BJ (cell line): Measurements from ENCODE around the gene FLAD1. TPM values are rescaled to one million over a fixed set of nuclear protein-coding genes. Genes with fewer than 3 reads are reported as not detected.

Experiments
- CTCF ChIA-PET: fragments of 350-600 bp; formaldehyde crosslinking; extraction: SDS; loops from one replicate; lab custom pipeline; 2021; ENCODE audit warnings: antibody characterized with exemption, inconsistent platforms; lab: Yijun Ruan, JAX
- POLR2A ChIA-PET: fragments of 300-600 bp; sonication (Branson Sonifier 250); formaldehyde crosslinking; extraction: SDS; loops from one replicate; lab custom pipeline; 2021; ENCODE audit warnings: antibody characterized with exemption; lab: Charles Lee
- DNase-seq: peaks from one replicate; pipeline ENCODE4 v3.0.0-alpha.2; 2011; ENCODE audit warnings: low read depth
- H3K27me3 ChIP-seq: 2 replicates; pipeline ENCODE4 v1.6.0; 2011; ENCODE audit warnings: low read length; ENCODE audit not compliant: control insufficient read depth, insufficient read depth
- H3K36me3 ChIP-seq: 2 replicates; pipeline ENCODE4 v1.5.1; 2011; ENCODE audit warnings: low read length; ENCODE audit not compliant: control insufficient read depth, insufficient read depth
- H3K4me3 ChIP-seq: 2 replicates; pipeline ENCODE4 v1.5.1; 2011; ENCODE audit warnings: low read depth, mild to moderate bottlenecking, control low read depth, low read length
- CTCF ChIP-seq: IDR thresholded peaks from 2 replicates; pipeline ENCODE4 v1.5.1; 2011; ENCODE audit warnings: low read depth, mild to moderate bottlenecking, control low read depth, inconsistent platforms, low read length, moderate library complexity; ENCODE audit not compliant: insufficient read depth
- polyA plus RNA-seq: library from polyadenylated mRNA; depleted of rRNA; stranded (reverse); fragments of >200 nt; gene quantifications from 2 replicates; pipeline ENCODE4 v1.2.3, GENCODE V29; 2011

FLAD1 gene
- polyA plus RNA-seq, 1 experiment: 40.5 TPM

GRCh38 chr1:154945160-154945961, 37.8 kb upstream of the FLAD1 start:
- H3K4me3 ChIP-seq: no peak overlapping the region
- DNase-seq: no peak
- peaks cover 8% of the 10 kb centered on the region for H3K36me3 ChIP-seq
- ChIA-PET CTCF (interaction anchor here (0.6 to 1.8 kb wide), 9 partner anchors 9 to 615 kb away, joined by 3 to 10 read pairs (median 4); partner anchors contain the start of gene PMVK), POLR2A (interaction anchor here (0.7 kb wide), 1 partner anchor 466 kb away, joined by 3 read pairs; no protein-coding TSS in a partner anchor)
- no peaks in the 10 kb centered on the region for H3K27me3 ChIP-seq
- TF ChIP-seq CTCF: no peak

- CTCF ChIA-PET: interaction anchor here (1.0 to 1.7 kb wide), 3 partner anchors 50 to 387 kb away, joined by 3 to 8 read pairs (median 5); no protein-coding TSS in a partner anchor
- peaks cover 12% of the 10 kb centered on the region for H3K36me3 ChIP-seq
- DNase-seq: no peak
- no peak overlapping the region for H3K4me3 ChIP-seq
- POLR2A ChIA-PET: no interaction called here
- TF ChIP-seq CTCF: no peak
- no peaks in the 10 kb centered on the region for H3K27me3 ChIP-seq
These were observed 36.9 kb upstream of the FLAD1 start for GRCh38 chr1:154945962-154946850.

- ChIA-PET POLR2A (no interaction called here), CTCF (interaction anchor here (0.7 to 1.1 kb wide), 3 partner anchors 10 to 472 kb away, joined by 3 read pairs; no protein-coding TSS in a partner anchor)
- no peak for DNase-seq
- Histone ChIP-seq H3K36me3 (peaks cover 13% of the 10 kb centered on the region), H3K27me3 (no peaks in the 10 kb centered on the region), H3K4me3 (no peak overlapping the region)
- TF ChIP-seq CTCF: no peak
These were observed 35.1 kb upstream of the FLAD1 start for GRCh38 chr1:154948079-154948478.

GRCh38 chr1:154951901-154952657, 31.1 kb upstream of the FLAD1 start:
- ChIA-PET CTCF (interaction anchor here (0.9 to 5.8 kb wide), 7 partner anchors 9 to 133 kb away, joined by 3 to 36 read pairs (median 5); partner anchors contain the start of gene PYGO2), POLR2A (no interaction called here)
- H3K27me3 ChIP-seq: no peaks in the 10 kb centered on the region
- TF ChIP-seq CTCF: no peak
- peaks cover 9% of the 10 kb centered on the region for H3K36me3 ChIP-seq
- no peak for DNase-seq
- no peak overlapping the region for H3K4me3 ChIP-seq
